Gastrocnemius medialis (tissue), 4 donors: ENCODE measurements around the gene NOL11. TPM values are rescaled to one million over a fixed set of nuclear protein-coding genes. Genes with fewer than 3 reads are reported as not detected.

Experiments
- ATAC-seq, 2 donors: fragments of 150-250 bp; one replicate each; pipeline ENCODE4 v1.9.1; 2016
- DNase-seq, 2 donors: peaks; one replicate each; pipeline ENCODE4 v3.0.0-alpha.2; 2019
- H3K27ac ChIP-seq, 4 donors: fragments of 200-600 bp; sonication (generic); 1 replicate in 1 of 4; 2 replicates in 3 of 4; pipeline ENCODE4 v1.5.1; 2016 to 2018; ENCODE audit warnings: mild to moderate bottlenecking in 2 of 4, moderate library complexity in 1 of 4
- H3K27me3 ChIP-seq, 3 donors: fragments of 200-600 bp; sonication (generic) in 2 of 3; 1 replicate in 1 of 3; 2 replicates in 2 of 3; pipeline versions ENCODE4 v1.5.1 to v1.6.0; 2016 to 2019; ENCODE audit warnings: mild to moderate bottlenecking in 1 of 3, moderate library complexity in 1 of 3
- H3K36me3 ChIP-seq, 2 donors: fragments of 200-600 bp; sonication (generic) in 1 of 2; one replicate each; pipeline ENCODE4 v1.5.1; 2017 to 2018
- H3K4me1 ChIP-seq, 2 donors: fragments of 200-600 bp; sonication (generic) in 1 of 2; one replicate each; pipeline ENCODE4 v1.5.1; 2016 to 2017; ENCODE audit warnings: mild to moderate bottlenecking in 2 of 2
- H3K4me3 ChIP-seq, 4 donors: fragments of 200-600 bp; sonication (generic) in 3 of 4; 1 replicate in 1 of 4; 2 replicates in 3 of 4; pipeline ENCODE4 v1.5.1; 2016 to 2019; ENCODE audit warnings: mild to moderate bottlenecking in 2 of 4
- H3K9me3 ChIP-seq, 3 donors: fragments of 200-600 bp; sonication (generic) in 2 of 3; 1 replicate in 1 of 3; 2 replicates in 2 of 3; pipeline ENCODE4 v1.5.1; 2016 to 2019
- POLR2A ChIP-seq, 2 donors: fragments of 450-650 bp; IDR thresholded peaks; one replicate each; pipeline ENCODE4 v1.6.1; 2017; ENCODE audit warnings: antibody characterized with exemption in 2 of 2, mild to moderate bottlenecking in 2 of 2, moderate library complexity in 2 of 2
- in situ Hi-C, 4 donors: fragments of 200-750 bp; cut with MboI; loops; one replicate each; pipeline versions ENCODE4 v1.15.0 to v1.8.0; 2017; ENCODE audit warnings: low sequenced_read_pairs in 4 of 4
- intact Hi-C: fragments of 100-400 bp; cut with DNase I; formaldehyde crosslinking; loops from one replicate; pipeline ENCODE4 v1.15.1; 2023; ENCODE audit warnings: low total_unique reads
- total RNA-seq, 4 donors: library from RNA; depleted of rRNA; stranded (reverse); fragments of >200 nt; gene quantifications; one replicate each; pipeline versions ENCODE4 v1.1.0 to v1.2.3, GENCODE V29; 2016
- TF ChIP-seq, protein P1 (sequence below), 5 experiments: fragments of 450-650 bp in 3 of 5; fragments of 200-600 bp in 2 of 5; sonication (generic) in 2 of 5; IDR thresholded peaks in 4 of 5; conservative IDR thresholded peaks in 1 of 5; 1 replicate in 4 of 5; 2 replicates in 1 of 5; pipeline ENCODE4 v1.5.1; 2016 to 2019; ENCODE audit warnings: antibody characterized with exemption in 5 of 5, mild to moderate bottlenecking in 3 of 5, moderate library complexity in 3 of 5

Gene NOL11
- total RNA-seq, 4 donors from 2014 or later, result 22.2 to 40.9 (median 36.4) TPM

DNA sequence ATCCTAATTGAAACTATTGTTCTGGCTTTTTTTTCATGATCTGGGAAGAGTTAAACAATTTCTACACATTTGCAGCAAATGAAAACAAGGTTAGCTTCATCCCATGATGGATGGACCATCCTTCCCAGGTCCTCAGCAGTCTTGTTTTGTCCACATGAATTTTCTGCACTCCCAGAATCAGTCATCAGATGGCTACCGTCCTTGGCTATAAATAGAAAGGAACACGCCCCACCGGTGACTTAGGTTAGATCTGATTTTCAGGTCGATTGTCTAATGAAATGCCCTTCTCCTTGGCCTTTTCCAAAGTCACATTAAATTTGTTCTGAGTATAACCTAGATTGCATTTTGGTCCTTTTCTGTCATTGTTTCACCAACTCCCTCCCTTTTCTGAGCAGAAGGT lies 41.4 kb upstream of the NOL11 start:
- in situ Hi-C loops, result loop anchor here in 1 of 4 donors (25.0 kb wide), 1 partner anchor 189 kb away; no protein-coding TSS in a partner anchor
- H3K27ac ChIP-seq, result no peak overlapping the region

DNA sequence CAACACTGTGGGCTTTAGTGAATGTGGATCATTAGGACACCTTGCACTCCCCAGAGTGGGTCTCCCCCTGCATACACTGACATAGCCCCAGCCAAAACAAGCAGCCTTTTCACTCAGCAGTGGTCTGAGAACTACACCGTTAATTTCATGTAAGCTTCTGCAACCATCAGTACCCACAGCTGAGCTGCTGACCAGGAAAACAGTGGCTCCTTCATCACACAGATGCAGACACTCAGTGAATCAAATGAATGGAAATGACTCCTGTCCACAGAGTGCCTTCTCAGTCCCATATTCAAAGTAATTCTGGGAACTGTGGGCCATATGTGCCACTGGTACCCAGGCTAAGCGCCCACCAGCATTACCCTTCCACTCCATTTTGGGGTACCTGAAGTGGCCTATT lies 39.3 kb upstream of the NOL11 start:
- DNase-seq (no peak), ATAC-seq (no peak)
- Histone ChIP-seq H3K27ac (no peak overlapping the region), H3K4me3 (no peak overlapping the region), H3K9me3 (no peaks in the 10 kb centered on the region), H3K36me3 (no peaks in the 10 kb centered on the region), H3K27me3 (no peaks in the 10 kb centered on the region), H3K4me1 (no peaks in the 10 kb centered on the region)
- intact Hi-C loops (no loop called here), in situ Hi-C loops (loop anchor here in 1 of 4 donors (25.0 kb wide), 1 partner anchor 191 kb away; no protein-coding TSS in a partner anchor)
- no peak for TF ChIP-seq POLR2A (IDR thresholded peaks at IDR 0.05)
- TF ChIP-seq, protein P1, sequence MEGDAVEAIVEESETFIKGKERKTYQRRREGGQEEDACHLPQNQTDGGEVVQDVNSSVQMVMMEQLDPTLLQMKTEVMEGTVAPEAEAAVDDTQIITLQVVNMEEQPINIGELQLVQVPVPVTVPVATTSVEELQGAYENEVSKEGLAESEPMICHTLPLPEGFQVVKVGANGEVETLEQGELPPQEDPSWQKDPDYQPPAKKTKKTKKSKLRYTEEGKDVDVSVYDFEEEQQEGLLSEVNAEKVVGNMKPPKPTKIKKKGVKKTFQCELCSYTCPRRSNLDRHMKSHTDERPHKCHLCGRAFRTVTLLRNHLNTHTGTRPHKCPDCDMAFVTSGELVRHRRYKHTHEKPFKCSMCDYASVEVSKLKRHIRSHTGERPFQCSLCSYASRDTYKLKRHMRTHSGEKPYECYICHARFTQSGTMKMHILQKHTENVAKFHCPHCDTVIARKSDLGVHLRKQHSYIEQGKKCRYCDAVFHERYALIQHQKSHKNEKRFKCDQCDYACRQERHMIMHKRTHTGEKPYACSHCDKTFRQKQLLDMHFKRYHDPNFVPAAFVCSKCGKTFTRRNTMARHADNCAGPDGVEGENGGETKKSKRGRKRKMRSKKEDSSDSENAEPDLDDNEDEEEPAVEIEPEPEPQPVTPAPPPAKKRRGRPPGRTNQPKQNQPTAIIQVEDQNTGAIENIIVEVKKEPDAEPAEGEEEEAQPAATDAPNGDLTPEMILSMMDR (IDR thresholded peaks at IDR 0.05 in 4 of 5, conservative IDR thresholded peaks at IDR 0.05 in 1 of 5), result no peak

More for the DNA sequence above, 41.4 kb upstream of the NOL11 start:
- Histone ChIP-seq H3K27me3 (no peaks in the 10 kb centered on the region), H3K9me3 (no peaks in the 10 kb centered on the region), H3K4me3 (no peak overlapping the region), H3K4me1 (peaks cover 0 to 3% of the 10 kb centered on the region in 2 donors), H3K36me3 (no peaks in the 10 kb centered on the region)
- intact Hi-C loops, result no loop called here
- DNase-seq, result no peak
- TF ChIP-seq, protein P1 (IDR thresholded peaks at IDR 0.05 in 4 of 5, conservative IDR thresholded peaks at IDR 0.05 in 1 of 5), result no peak
- no peak for TF ChIP-seq POLR2A (IDR thresholded peaks at IDR 0.05)
- ATAC-seq, result no peak

DNA sequence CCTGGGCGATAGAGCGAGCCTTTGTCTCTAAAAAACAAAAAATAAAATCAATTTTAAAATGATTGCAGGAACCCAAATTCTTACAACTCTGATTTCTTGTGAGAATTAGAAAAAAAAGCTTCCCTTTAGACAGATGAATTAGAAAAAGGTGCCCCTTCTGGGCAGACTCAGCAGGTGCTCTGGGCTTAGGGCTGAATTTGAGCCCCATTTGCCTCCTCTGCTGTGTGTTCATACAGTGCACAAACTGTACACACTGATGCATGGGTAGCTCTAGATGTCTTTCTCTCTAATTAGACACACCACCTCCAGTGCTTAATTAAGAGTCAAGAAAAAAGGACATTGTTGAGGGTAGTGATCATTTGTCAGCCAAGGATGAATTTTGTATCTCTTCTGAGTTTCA lies 38.5 kb upstream of the NOL11 start:
- Histone ChIP-seq H3K27me3 (no peaks in the 10 kb centered on the region), H3K9me3 (no peaks in the 10 kb centered on the region), H3K4me1 (no peaks in the 10 kb centered on the region), H3K27ac (no peak overlapping the region), H3K36me3 (no peaks in the 10 kb centered on the region), H3K4me3 (no peak overlapping the region)
- ATAC-seq (no peak), DNase-seq (no peak)
- intact Hi-C loops (no loop called here), in situ Hi-C loops (loop anchor here in 1 of 4 donors (25.0 kb wide), 1 partner anchor 192 kb away; no protein-coding TSS in a partner anchor)
- TF ChIP-seq, protein P1 (IDR thresholded peaks at IDR 0.05 in 4 of 5, conservative IDR thresholded peaks at IDR 0.05 in 1 of 5), result no peak
- no peak for TF ChIP-seq POLR2A (IDR thresholded peaks at IDR 0.05)

DNA sequence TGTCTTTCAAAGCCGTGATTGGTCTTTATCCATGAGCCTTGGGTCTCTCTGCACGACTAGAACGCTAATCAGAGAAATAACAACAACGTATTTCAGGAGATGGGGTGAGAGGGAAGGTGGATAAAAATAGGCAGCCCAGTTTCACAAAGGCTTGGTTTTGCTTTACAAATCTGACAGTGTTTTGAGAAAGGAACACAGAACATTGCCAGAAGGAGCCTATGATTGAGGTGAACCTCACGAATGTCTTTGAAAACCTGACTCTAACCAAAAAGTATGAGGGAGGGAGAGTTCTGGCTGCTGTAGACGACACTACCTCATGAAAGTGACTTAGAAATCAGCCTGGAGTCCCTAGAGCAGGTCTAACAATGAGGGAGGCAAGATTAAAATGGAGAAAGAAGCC lies 38.0 kb upstream of the NOL11 start:
- H3K36me3 ChIP-seq, result no peaks in the 10 kb centered on the region
- ATAC-seq (no peak), DNase-seq (no peak)
- no peak for TF ChIP-seq POLR2A (IDR thresholded peaks at IDR 0.05)
- TF ChIP-seq, protein P1 (IDR thresholded peaks at IDR 0.05 in 4 of 5, conservative IDR thresholded peaks at IDR 0.05 in 1 of 5), result no peak
- in situ Hi-C loops (loop anchor here in 1 of 4 donors (10.0 to 25.0 kb wide), 2 partner anchors 192 to 305 kb away; partner anchors contain the start of gene PITPNC1), intact Hi-C loops (loop anchor here (10.0 kb wide), 1 partner anchor 205 kb away; no protein-coding TSS in a partner anchor)
- no peaks in the 10 kb centered on the region for H3K4me1 ChIP-seq
- no peak overlapping the region for H3K4me3 ChIP-seq
- H3K9me3 ChIP-seq, result no peaks in the 10 kb centered on the region
- H3K27ac ChIP-seq, result no peak overlapping the region
- H3K27me3 ChIP-seq, result no peaks in the 10 kb centered on the region
